ENCODE data around the gene SQOR. TPM values are rescaled to one million over a fixed set of nuclear protein-coding genes. Genes with fewer than 3 reads are reported as not detected.

Gene SQOR
- total and polyA plus RNA-seq, 2 experiments from 2014 or later, result 19.7 to 21.9 TPM

GRCh38 chr15:45667002-45667401 is 32.2 kb downstream of the SQOR start:
- Histone ChIP-seq H3K36me3 (ENCODE audit: low read depth) (no peaks in the 10 kb centered on the region), H3K79me2 (ENCODE audit: insufficient read depth) (no peaks in the 10 kb centered on the region), H3K4me2 (ENCODE audit: unreplicated experiment) (no peak overlapping the region), H3K4me1 (ENCODE audit: insufficient read depth) (peaks cover 6% of the 10 kb centered on the region; the same call in 1 of the 2 replicates), H3K9me3 (ENCODE audit: low read depth) (no peaks in the 10 kb centered on the region), H3K27ac (no peak overlapping the region), H3K9ac (no peak overlapping the region), H3F3A (ENCODE audit: insufficient read depth) (0 out of 2 replicates have a peak, but pooled peaks cover 6% of the 10 kb centered on the region), H4K20me1 (ENCODE audit: insufficient read depth) (no peaks in the 10 kb centered on the region), H3K27me3 (replicated peaks; ENCODE audit: insufficient read depth) (no peaks in the 10 kb centered on the region), H2AFZ (no peak overlapping the region), H3K4me3 (no peak overlapping the region), H3K9me2 (ENCODE audit: insufficient read depth) (no peaks in the 10 kb centered on the region)
- DNase-seq, result no peak
- 86 to 96% methylated on average over 2 of the region's 2 CpGs for WGBS, 2 experiments (ENCODE audit: low coverage in 1 of 2, low lambda C conversion rate in 2 of 2, missing lambda C conversion rate in 2 of 2)
- TF ChIP-seq EZH2 (IDR thresholded peaks at IDR 0.05; ENCODE audit: insufficient read depth, poor library complexity, severe bottlenecking), result no peak
- no peak for TF ChIP-seq EZH2phosphoT487 (IDR thresholded peaks at IDR 0.05; ENCODE audit: insufficient read depth, low read depth)
- in situ Hi-C loops (cut with MboI), result no loop called here

DNA sequence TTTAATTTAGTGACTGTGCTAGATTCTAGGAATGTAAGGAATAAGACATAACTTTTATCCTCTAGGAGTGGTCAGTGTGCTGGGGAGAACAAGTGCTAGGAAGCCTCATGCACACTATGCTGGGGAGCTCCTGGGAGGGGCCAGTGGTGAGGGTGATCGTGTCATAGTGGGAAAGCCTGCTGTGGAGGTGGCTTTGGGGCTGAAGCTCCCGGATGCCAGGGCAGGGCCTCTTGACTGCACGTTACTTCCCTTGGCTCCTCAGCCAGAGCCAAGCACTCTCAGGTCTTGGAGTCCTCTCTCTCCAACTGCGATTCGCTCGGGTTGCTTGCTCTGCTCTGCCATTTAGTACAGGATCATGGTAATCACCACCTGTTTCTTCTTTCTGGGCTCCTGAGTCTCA is 33.6 kb downstream of the SQOR start:
- Histone ChIP-seq H3K36me3 (ENCODE audit: low read depth) (no peaks in the 10 kb centered on the region), H4K20me1 (ENCODE audit: insufficient read depth) (no peaks in the 10 kb centered on the region), H2AFZ (no peak overlapping the region), H3K4me1 (ENCODE audit: insufficient read depth) (peaks cover 6% of the 10 kb centered on the region; the same call in 1 of the 2 replicates), H3F3A (ENCODE audit: insufficient read depth) (0 out of 2 replicates have a peak, but pooled peaks cover 6% of the 10 kb centered on the region), H3K4me3 (no peak overlapping the region), H3K9me3 (ENCODE audit: low read depth) (no peaks in the 10 kb centered on the region), H3K9me2 (ENCODE audit: insufficient read depth) (no peaks in the 10 kb centered on the region), H3K27me3 (replicated peaks; ENCODE audit: insufficient read depth) (no peaks in the 10 kb centered on the region), H3K9ac (no peak overlapping the region), H3K79me2 (ENCODE audit: insufficient read depth) (no peaks in the 10 kb centered on the region), H3K4me2 (ENCODE audit: unreplicated experiment) (no peak overlapping the region), H3K27ac (no peak overlapping the region)
- WGBS, 2 experiments (ENCODE audit: low coverage in 1 of 2, low lambda C conversion rate in 2 of 2, missing lambda C conversion rate in 2 of 2), result 90 to 95% methylated on average over 6 of the region's 6 CpGs
- in situ Hi-C loops (cut with MboI), result no loop called here
- TF ChIP-seq EZH2 (IDR thresholded peaks at IDR 0.05; ENCODE audit: insufficient read depth, poor library complexity, severe bottlenecking) (no peak), EZH2phosphoT487 (IDR thresholded peaks at IDR 0.05; ENCODE audit: insufficient read depth, low read depth) (no peak)
- no peak for DNase-seq

- Histone ChIP-seq H3K9ac (no peak overlapping the region), H3K36me3 (ENCODE audit: low read depth) (no peaks in the 10 kb centered on the region), H3K4me1 (ENCODE audit: insufficient read depth) (peaks cover 6% of the 10 kb centered on the region; the same call in 1 of the 2 replicates), H3K27me3 (replicated peaks; ENCODE audit: insufficient read depth) (no peaks in the 10 kb centered on the region), H3K27ac (no peak overlapping the region), H3K4me3 (no peak overlapping the region), H2AFZ (no peak overlapping the region), H3K9me3 (ENCODE audit: low read depth) (no peaks in the 10 kb centered on the region), H4K20me1 (ENCODE audit: insufficient read depth) (no peaks in the 10 kb centered on the region), H3K79me2 (ENCODE audit: insufficient read depth) (no peaks in the 10 kb centered on the region), H3F3A (ENCODE audit: insufficient read depth) (0 out of 2 replicates have a peak, but pooled peaks cover 6% of the 10 kb centered on the region), H3K4me2 (ENCODE audit: unreplicated experiment) (no peak overlapping the region), H3K9me2 (ENCODE audit: insufficient read depth) (no peaks in the 10 kb centered on the region)
- in situ Hi-C loops (cut with MboI), result no loop called here
- WGBS, 2 experiments (ENCODE audit: low coverage in 1 of 2, low lambda C conversion rate in 2 of 2, missing lambda C conversion rate in 2 of 2), result 44 to 45% methylated on average over 3 of the region's 3 CpGs
- TF ChIP-seq EZH2 (IDR thresholded peaks at IDR 0.05; ENCODE audit: insufficient read depth, poor library complexity, severe bottlenecking) (no peak), EZH2phosphoT487 (IDR thresholded peaks at IDR 0.05; ENCODE audit: insufficient read depth, low read depth) (no peak)
- DNase-seq, result no peak
Observed at GRCh38 chr15:45669422-45669821, 34.6 kb downstream of the SQOR start.

DNA sequence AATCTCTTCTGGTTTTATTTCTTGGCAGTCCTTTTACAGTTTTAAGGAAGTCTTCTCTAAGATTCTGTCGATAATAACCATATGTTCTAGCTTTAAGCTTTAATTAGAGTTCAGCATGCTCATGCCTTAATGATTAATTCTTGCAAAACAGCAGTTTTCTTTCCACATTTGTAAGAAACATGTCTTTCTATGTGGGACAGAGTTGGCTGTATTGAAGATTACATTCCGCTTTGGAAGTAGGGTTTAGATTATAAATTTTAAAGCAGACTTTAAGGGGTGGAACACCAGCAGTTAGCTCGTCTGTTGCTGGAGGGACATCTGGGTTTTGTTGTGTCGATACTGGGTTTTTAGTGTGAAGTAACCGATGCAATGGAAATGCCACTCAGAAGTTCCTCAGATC is 35.3 kb downstream of the SQOR start:
- Histone ChIP-seq H3K4me1 (ENCODE audit: insufficient read depth) (peaks cover 6% of the 10 kb centered on the region; the same call in 1 of the 2 replicates), H3K79me2 (ENCODE audit: insufficient read depth) (no peaks in the 10 kb centered on the region), H3K4me3 (no peak overlapping the region), H3K27me3 (replicated peaks; ENCODE audit: insufficient read depth) (no peaks in the 10 kb centered on the region), H3K9ac (no peak overlapping the region), H3K9me2 (ENCODE audit: insufficient read depth) (no peaks in the 10 kb centered on the region), H3K9me3 (ENCODE audit: low read depth) (no peaks in the 10 kb centered on the region), H3K4me2 (ENCODE audit: unreplicated experiment) (no peak overlapping the region), H3F3A (ENCODE audit: insufficient read depth) (0 out of 2 replicates have a peak, but pooled peaks cover 6% of the 10 kb centered on the region), H3K36me3 (ENCODE audit: low read depth) (no peaks in the 10 kb centered on the region), H2AFZ (0 out of 2 replicates have a peak overlapping the region, but pooled peaks have one; percentile 21), H3K27ac (no peak overlapping the region), H4K20me1 (ENCODE audit: insufficient read depth) (no peaks in the 10 kb centered on the region)
- WGBS, 2 experiments (ENCODE audit: low coverage in 1 of 2, low lambda C conversion rate in 2 of 2, missing lambda C conversion rate in 2 of 2), result 11% methylated on average over 5 of the region's 5 CpGs
- peak; percentile 6 for DNase-seq
- in situ Hi-C loops (cut with MboI), result no loop called here
- TF ChIP-seq EZH2phosphoT487 (IDR thresholded peaks at IDR 0.05; ENCODE audit: insufficient read depth, low read depth) (no peak), EZH2 (IDR thresholded peaks at IDR 0.05; ENCODE audit: insufficient read depth, poor library complexity, severe bottlenecking) (no peak)

All from GM23248 (cell line).